OCI-M2 (cell line): ENCODE measurements around the gene ALPI.
"Not testable (repeated sequence)": the region's sequence is repeated elsewhere in the genome, so short reads cannot be mapped to it uniquely, and the experiment has no call there.

Experiments
- DNase-seq: peaks from one replicate; lab custom pipeline; 2025; ENCODE audit not compliant: unreplicated experiment; lab: John Stamatoyannopoulos, UW

ALPI gene

DNA sequence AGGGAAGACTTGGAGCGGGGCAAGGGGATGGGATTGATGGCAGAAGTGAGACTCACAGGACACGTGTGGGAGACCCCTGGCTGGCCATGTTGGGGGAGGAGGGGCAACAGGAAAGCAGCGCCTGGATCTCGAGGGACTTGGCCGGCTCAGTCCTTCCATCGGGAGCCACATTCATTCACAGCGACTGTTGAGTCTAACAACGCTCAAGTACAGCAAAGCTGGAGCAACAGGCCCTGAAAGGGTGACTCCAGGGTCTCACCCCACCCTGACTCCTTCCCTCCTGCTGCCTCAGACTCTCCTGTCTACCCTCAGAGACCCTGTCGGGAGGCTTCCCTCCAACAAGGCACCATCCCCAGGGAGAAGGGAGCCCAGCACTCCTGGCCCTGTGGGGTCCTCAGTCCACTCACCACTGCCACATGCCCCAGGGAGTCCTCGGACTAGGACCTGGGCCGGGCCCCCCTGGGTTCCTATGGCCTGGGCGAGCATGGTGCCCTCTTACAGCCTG is 14.8 kb upstream of the ALPI start:
- DNase-seq, result no peak

DNA sequence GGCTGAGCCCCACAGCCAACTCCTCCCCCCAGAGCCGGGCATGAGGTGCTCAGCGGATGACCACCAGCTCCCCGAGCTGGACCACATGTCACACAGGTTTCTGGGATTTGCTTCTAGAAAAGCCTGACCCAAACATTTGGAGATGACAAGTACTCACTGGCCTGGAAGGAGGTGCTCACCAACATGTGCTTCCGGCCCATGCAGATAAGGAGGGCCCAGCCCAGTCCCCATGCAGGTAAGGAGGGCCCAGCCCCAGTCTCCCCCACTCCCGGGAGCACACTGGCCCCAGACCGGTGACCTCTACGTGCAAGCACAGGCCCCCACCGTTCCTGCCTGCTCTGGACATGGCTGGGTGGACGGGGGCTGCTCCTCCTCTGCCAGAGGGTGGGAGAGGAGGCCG is 14.0 kb upstream of the ALPI start:
- DNase-seq, result not testable (repeated sequence)

DNA sequence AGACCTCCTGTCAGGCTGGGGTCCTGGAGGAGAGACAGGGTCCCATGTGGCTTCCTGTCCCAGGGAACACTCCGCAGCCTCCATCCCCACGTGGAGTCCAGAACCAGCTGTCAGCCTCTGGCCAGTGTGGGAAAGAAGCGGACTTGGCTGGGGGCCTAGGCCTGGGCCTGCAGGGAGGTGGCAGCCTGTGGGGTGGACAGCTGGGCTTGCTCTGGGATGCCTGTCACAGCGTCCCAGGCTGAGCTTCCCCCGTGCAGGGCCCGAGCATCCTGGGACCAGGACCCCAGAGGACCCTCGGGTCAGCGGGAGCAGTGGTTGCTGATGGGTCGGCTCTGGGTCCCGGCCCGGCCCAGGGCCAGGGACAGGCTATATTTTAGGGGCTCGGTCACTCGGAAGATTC is 13.5 kb upstream of the ALPI start:
- DNase-seq, result not testable (repeated sequence)

- DNase-seq, result not testable (repeated sequence)
Observed at GRCh38 chr2:232443047-232443446, 12.9 kb upstream of the ALPI start.

DNA sequence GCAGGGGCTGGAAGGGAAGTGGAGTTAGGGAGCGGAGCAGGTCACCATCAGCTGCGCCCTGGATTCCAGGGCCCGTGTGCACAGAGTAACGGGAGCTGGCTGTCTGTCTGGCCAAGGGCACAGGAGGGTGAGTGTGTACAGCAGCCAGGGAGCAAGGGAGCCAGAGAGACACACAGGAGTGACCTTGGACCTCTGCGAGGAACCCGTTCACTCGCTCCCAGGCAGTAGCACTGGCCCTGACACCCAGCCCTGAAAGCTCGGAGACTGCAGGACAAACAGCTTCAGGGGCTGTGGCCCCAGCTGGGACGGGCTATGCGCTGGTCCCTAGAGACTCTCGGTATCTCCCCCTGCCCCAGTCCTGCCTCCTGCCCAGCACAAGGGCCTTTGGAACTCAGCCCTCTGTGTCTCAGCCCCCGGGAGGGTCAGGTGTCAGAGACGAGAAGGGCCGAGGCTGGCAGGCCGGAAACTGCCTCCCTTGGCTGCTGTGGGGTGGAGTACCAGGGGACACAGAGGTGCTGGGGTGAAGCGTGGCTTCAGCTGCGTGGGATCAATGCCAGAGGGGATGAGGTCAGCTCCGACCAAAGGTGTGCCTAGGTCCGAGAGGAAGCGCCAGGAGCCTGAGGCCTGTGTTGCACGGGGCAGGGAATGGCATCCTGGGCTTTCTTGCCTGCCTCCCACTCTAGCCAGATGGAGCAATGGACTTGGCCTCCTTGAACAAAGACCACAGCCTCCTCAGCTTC is 12.1 kb upstream of the ALPI start:
- not testable (repeated sequence) for DNase-seq

- no peak for DNase-seq
Observed at GRCh38 chr2:232444409-232445148, 11.4 kb upstream of the ALPI start.

DNA sequence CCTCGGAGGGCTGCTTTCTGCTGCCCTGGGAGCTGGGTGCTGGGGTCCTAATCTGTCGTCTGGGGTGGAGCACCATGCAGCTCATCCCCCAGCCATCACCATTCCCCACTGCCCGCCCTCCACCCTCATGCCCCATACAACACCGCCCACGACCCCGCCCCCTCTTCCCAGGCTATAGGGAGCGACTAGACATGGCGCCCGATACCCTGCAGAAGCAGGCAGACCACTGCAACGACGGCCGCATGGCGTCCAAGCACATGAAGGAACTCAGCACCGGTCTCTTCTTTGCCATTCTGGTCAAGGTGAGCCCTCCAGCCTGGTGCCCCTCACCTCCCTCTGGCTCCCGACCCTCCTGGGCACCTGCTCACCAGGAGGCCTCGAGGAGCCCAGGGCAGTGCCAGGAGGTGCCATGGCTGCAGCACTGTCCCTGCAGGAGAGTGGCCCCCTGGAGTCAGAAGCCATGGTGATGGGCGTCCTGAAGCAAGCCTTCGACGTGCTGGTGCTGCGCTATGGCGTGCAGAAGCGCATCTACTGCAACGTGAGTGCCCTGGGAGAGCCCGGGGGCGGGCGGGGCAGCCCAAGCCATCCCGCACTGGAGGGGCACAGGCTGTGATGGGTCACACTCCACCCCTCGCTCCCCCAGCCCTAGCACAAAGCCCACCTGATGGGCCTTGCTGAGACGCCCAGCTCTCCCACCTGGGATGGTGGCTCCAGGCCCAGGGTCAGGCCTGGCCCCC is 10.6 kb upstream of the ALPI start:
- not testable (repeated sequence) for DNase-seq

GRCh38 chr2:232446266-232446777 is 9.6 kb upstream of the ALPI start:
- not testable (repeated sequence) for DNase-seq

DNA sequence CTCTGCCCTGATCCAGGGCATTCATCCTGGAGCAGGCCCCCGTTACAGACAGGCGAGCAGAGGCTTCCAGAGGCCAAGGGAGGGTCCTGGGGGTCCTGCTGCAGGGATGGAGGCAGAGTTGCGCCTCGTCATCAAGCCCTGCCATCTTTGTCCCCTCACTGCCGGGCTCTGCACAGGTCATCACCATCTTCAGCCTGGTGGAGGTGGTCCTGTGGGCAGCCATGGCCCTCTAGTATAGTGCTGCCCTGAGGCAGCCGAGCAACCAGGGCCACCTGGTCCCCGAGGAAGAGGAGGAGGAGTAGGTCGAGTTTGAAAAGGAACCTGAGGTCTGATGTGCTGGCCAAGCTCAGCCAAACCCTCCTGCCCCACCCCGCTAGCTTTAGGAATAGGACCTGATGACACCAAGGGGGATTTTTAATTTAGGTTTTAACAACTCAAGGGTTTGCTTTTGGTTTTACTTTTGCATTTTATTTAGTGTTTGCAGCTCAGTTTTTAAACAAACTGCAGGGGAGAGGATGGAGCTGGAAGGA is 8.8 kb upstream of the ALPI start:
- DNase-seq, result no peak

DNA sequence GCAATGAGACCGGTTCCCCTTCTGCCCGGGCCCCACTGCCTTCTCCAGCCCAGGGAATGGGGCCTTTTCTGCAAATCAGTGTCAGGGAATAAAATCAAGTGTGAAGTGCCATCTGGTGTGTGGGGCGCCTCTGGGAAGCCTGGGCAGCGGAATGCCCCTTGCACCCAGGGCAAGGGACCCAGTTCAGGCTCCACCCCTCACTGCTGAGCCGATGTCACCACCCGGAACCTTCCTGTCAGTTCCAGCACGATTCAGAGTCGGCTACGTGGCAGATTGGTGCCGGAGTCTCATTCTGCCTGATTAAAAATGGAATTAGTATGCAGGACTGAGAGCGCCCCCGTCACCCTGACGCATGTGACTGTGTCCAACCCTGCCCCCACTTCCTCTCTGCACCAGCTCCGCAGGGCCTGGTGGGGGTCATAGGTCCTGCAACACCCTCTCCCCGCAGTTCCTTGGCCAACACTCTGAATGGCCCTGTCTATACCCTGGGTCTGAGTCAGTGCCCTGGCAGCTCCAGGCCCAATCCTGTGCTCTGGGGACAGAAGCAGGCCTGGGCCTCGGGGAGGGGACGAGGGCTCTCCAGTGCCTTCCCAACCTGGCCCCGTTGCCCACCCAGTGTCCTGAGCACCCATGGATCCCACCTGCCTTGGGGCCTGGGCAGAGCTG is 8.2 kb upstream of the ALPI start:
- DNase-seq, result no peak

DNA sequence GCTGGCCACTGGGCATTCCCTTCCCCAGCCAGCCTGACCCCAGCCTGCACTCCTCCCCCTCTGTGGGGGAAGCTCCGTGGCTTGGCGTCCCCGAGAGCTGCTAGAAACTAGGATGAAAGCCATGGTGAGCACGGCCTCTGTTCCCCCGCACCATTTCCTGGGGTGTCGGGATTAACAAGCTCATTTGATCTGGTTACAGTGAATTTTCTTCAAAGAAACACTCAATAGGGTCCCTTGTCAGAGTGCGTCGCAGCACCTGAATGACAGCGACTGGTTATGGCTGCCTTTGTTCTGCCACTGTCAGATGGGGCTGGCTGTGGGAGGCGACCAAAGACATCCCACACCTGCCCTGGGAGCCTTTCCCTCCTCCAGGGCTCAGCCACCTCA is 7.7 kb upstream of the ALPI start:
- no peak for DNase-seq

DNA sequence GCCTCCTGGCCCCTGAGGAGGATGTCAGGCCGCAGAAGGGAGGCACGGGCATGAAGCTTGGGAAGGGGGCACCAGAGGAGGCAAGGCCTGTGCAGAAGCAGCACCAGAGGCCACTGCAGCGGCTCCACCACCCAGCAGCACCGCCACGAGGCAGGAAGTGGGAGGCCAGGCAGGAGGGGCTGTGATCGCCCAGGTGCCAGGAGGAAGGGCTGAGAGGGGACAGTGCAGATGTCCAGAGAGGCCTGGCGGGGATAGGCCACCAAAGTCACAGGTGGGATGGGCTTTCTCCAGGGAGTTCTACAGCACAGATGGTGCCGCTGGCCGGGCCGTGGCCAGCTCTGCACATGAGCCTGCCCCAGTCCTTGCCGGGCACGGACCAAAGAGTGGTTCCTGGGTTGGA is 6.0 kb upstream of the ALPI start:
- DNase-seq, result no peak

GRCh38 chr2:232451645-232452044 is 4.3 kb upstream of the ALPI start:
- DNase-seq, result not testable (repeated sequence)

GRCh38 chr2:232454630-232455029 is 1.3 kb upstream of the ALPI start:
- DNase-seq, result no peak

- no peak for DNase-seq
Observed at GRCh38 chr2:232456296-232457120, 555 bp downstream of the ALPI start.

DNA sequence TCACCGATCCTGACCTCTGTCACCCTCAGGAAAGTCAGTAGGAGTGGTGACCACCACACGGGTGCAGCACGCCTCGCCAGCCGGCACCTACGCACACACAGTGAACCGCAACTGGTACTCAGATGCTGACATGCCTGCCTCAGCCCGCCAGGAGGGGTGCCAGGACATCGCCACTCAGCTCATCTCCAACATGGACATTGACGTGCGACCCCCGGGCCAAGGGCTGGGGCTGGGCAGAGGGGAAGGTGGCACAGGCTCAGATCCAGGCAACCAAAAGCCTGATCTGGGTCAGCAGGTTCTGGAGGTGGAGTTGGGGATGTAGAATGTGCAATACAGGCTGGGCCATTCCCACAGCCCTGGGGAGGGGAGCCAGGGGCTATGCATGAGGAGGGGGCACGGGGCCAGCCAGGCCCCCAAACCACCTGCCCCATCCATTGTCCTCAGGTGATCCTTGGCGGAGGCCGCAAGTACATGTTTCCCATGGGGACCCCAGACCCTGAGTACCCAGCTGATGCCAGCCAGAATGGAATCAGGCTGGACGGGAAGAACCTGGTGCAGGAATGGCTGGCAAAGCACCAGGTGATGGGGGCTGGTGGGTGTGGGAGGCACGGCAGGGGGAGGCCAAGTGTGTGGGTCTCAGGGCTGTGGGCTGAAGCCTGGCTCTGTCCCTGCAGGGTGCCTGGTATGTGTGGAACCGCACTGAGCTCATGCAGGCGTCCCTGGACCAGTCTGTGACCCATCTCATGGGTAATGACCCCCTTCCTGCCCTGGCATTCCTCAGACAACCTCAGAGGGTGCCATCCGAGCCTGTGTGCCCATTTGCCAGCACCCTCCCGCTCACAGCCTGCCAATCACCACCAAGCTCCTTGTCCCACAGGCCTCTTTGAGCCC is 1.4 kb downstream of the ALPI start:
- no peak for DNase-seq

- no peak for DNase-seq
Observed at GRCh38 chr2:232458051-232458660, 2.2 kb downstream of the ALPI start.

DNA sequence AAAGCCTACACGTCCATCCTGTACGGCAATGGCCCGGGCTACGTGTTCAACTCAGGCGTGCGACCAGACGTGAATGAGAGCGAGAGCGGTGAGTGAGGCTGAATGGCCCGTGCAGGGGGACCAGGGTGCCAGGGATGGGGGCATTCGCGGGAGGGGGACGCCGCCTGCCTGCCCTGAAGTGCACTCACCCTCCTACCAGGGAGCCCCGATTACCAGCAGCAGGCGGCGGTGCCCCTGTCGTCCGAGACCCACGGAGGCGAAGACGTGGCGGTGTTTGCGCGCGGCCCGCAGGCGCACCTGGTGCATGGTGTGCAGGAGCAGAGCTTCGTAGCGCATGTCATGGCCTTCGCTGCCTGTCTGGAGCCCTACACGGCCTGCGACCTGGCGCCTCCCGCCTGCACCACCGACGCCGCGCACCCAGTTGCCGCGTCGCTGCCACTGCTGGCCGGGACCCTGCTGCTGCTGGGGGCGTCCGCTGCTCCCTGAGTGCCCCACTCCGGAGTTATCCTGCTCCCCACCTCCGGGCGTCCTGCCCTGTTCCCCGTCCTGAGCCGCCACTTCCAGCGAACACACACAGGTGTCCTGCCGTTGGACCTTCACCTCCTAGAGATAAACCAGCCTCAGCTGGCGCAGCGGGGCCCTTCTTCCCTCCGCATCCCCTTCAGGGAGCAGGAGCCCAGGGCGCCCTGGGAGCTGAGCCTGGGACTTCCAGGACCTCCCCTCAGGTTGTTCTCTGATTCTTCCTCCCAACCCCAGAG is 2.9 kb downstream of the ALPI start:
- no peak for DNase-seq
